Stimulated activated CD8-positive, alpha-beta memory T cell treated with anti-CD3 and anti-CD28 coated beads, Interleukin-7, amount 100 ng/mL, for 24 hours (primary cell): ENCODE measurements around the gene CCDC87.
A peak's percentile ranks its signal among the peaks of the same experiment; 100 is the strongest.
"Not testable (repeated sequence)": the region's sequence is repeated elsewhere in the genome, so short reads cannot be mapped to it uniquely, and the experiment has no call there.

Experiments used
- DNase-seq: peaks from one replicate; pipeline ENCODE4 v3.0.0-alpha.2; 2020; ENCODE audit warnings: low read depth

CCDC87 gene, protein sequence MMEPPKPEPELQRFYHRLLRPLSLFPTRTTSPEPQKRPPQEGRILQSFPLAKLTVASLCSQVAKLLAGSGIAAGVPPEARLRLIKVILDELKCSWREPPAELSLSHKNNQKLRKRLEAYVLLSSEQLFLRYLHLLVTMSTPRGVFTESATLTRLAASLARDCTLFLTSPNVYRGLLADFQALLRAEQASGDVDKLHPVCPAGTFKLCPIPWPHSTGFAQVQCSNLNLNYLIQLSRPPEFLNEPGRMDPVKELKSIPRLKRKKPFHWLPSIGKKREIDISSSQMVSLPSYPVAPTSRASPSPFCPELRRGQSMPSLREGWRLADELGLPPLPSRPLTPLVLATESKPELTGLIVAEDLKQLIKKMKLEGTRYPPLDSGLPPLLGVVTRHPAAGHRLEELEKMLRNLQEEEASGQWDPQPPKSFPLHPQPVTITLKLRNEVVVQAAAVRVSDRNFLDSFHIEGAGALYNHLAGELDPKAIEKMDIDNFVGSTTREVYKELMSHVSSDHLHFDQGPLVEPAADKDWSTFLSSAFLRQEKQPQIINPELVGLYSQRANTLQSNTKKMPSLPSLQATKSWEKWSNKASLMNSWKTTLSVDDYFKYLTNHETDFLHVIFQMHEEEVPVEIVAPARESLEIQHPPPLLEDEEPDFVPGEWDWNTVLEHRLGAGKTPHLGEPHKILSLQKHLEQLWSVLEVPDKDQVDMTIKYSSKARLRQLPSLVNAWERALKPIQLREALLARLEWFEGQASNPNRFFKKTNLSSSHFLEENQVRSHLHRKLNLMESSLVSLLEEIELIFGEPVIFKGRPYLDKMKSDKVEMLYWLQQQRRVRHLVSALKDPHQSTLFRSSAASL

GRCh38 chr11:66592457-66593302, at the start of gene CCDC87, which contains the start of gene CCS:
Gene CCDC87, minus strand, starts transcription at chr11:66593063. Its CDS starts 48 bp downstream, at chr11:66593015.
Gene CCS, plus strand, starts transcription at chr11:66593185. Its CDS starts 77 bp downstream, at chr11:66593262.
- peak; percentile 99 for DNase-seq

DNA sequence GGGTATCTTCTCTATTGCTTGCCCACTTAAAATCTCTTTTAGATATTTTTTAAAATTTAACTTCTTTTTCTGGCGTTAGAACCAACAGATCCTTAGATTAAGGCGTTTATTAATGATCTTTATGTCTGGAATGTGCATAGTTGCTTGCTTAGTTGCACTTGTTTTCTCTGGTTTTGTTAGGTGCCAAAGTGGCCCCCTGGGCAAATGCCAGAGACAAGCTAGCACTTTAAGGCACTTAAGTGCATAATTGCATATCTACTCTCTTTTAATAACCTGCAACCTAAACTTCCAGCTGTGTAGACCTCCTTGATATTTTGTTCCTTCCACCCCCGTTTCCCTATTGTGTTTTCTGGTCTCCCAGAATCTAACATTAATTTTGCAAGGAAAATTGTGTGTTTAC, 49.0 kb upstream of the CCDC87 start:
- DNase-seq, result no peak

DNA sequence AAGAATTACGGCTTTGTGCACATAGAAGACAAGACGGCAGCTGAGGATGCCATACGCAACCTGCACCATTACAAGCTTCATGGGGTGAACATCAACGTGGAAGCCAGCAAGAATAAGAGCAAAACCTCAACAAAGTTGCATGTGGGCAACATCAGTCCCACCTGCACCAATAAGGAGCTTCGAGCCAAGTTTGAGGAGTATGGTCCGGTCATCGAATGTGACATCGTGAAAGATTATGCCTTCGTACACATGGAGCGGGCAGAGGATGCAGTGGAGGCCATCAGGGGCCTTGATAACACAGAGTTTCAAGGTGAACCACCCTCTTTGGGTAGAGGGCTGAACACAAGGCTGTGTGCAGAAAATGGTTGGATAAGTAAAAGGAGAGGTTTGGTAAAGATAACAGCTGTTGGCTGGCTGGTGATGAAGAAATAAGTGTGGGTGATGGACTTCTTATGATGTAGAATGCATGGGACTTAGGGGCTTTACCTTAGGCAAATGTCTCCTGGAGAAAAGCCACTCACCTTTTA, 47.0 kb upstream of the CCDC87 start:
- not testable (repeated sequence) for DNase-seq

DNA sequence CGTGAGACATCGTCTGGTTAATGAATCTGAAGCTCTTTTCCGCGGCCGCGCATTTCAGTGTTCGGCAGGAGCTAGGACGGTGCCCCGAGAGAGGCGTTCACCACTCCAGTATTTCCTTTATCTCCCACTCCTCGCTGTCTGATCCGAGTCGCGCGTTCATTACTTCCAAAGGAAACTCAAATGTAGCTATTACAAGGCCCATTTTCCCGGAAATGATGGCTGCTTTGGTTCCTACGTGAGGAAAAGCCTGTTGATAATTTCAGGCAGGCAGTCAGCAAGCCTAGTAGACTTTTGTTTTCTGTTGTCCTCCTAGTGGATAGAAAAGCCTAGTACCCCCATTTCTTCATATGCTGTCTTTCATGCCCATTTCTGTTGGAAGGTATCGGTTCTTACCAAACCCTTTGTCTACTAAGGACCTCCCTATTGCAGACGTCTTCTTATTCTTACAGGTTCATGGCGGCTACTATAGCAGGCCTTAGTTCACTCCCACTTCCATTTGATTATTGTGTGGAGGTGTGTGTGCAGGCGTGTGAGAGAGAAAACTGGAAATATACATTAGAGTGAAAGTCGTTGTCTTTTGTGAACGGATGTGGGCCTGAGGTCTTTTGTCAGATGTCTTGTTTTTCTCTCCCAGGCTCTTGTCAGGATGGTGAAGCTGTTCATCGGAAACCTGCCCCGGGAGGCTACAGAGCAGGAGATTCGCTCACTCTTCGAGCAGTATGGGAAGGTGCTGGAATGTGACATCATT, 46.4 kb upstream of the CCDC87 start:
- no peak for DNase-seq

GRCh38 chr11:66638177-66639065, 45.6 kb upstream of the CCDC87 start, which contains the start of gene RBM4:
Gene RBM4, plus strand, starts transcription at chr11:66638703. Its CDS starts 1,009 bp downstream, at chr11:66639712.
- peak; percentile 88 for DNase-seq

DNA sequence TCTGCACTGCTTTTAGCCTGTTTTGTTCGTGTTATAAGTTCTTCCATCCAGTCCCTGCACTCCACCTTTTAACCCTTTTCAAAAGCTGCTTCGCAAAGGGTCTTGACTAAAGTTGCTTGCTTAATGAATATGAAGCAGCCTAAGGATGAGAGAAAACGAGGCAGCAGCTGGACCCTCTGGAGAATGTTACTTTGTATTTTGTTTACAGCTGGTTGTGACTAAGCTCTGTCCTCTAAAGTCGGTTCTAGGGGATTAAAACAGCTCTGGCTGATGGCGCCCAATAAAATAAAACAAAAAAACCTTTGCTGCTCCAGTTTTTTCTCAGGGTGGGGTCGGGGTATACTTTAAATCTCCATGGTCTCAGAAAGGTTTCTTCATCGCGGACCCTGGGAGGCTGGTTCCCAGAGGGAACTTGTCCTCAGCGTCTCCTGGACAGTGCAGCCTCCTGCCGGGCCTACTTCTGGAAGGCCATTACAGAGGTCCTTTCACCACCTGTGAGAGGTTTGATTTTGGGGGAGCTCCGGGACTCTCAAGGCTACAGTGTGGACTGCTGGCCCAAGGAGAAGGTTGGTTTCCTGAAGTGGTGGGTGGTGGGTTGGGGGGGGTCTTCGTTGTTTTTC, 44.8 kb upstream of the CCDC87 start:
- no peak for DNase-seq

- DNase-seq, result no peak
These were observed 43.5 kb upstream of the CCDC87 start for GRCh38 chr11:66636411-66636810.

DNA sequence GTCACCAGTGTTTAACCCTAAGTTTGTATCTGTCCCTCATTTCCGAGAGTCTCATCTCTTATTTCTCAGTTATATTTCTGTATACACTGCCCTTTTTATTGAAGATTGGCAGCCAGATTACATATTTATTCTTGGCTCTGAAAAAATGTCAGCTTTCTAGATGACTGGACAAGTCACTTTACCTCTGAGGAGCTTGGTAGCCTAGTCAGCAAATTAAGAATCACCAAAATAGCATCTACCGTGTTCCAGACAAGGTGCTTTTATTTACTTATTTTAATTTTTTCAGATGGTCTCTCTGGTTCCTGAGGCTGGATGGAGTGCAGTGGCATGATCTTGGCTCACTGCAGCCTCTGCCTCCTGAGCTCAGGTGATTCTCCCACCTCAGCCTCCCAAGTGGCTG, 40.1 kb upstream of the CCDC87 start:
- DNase-seq, result no peak

DNA sequence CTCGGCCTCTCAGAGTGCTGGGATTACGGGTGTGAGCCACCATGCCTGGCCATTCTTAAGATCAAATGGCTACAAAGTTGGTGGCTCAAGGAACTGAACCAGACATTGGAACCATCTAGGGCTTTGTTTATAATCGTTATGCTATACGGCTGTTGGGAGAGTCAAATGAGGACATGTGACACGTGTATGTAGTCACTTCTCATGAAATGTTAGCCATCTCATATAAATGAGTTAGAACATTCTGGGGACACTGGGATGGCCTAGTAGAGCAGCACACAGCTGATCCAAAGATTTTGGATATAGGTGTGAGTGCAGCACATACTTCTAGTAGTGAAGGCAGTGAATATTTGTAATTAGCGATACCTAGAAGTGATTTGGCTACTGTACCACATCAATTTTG, 39.0 kb upstream of the CCDC87 start:
- DNase-seq, result no peak

- DNase-seq, result no peak
These were observed 36.5 kb upstream of the CCDC87 start for GRCh38 chr11:66629356-66629755.

DNA sequence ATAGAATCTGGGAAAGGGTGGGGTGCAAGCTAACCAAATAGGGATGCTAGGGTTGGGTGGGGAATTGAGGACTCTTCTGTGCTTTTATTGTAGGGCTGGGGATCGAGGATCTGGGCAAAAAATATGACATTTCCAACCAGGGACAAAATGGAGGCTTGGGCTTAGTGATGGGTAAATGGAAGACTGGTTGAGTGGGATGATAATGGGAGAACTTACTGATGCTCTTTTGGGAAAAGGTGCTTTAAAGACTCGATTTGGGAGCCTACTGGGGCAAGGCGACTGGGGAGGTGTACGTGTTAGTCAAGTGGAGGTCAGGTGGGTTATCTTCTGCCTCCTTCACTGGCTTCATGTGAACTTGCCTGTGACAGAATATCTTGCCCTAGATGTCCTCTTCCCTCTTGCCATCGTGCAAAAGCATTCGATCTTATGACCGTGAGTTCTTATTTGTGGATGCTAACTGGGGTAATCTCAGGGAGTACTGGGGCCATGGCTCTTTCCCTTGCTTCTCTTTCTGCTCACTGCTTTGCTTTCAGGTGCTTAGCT, 35.3 kb upstream of the CCDC87 start:
- DNase-seq, result no peak

GRCh38 chr11:66626926-66627325, 34.1 kb upstream of the CCDC87 start:
- no peak for DNase-seq

GRCh38 chr11:66626382-66626781, 33.5 kb upstream of the CCDC87 start:
- DNase-seq, result no peak

GRCh38 chr11:66625752-66626149, 32.9 kb upstream of the CCDC87 start:
- DNase-seq, result no peak

- DNase-seq, result no peak
These were observed 32.3 kb upstream of the CCDC87 start for GRCh38 chr11:66625041-66625751.

GRCh38 chr11:66624450-66624849, 31.6 kb upstream of the CCDC87 start:
- DNase-seq, result no peak

DNA sequence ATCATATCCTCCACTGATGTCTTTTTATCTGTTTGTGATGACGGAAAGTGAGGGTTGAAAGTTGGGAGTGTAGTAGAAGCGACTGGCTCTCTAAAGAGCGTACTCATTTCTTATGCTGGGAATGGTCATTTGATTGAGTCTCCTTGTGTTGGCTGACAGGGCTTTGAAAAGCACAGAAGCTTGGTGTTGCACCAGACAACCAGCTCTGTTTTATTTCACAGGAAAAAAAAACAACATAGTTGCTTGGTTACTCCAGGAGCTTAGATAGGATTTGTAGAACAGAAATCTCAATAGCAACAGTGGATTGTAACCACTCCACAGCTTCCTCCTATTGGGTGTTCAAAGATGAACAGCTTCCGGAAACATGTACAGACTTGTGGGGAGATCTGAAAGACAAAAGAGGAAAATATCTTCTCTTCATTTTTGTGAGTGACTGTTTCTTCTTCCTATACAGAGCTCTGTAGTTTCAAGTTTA, 26.3 kb upstream of the CCDC87 start:
- no peak for DNase-seq

- DNase-seq, result no peak
These were observed 24.4 kb upstream of the CCDC87 start for GRCh38 chr11:66617155-66617834.
